Stimulated activated CD8-positive, alpha-beta memory T cell treated with anti-CD3 and anti-CD28 coated beads, Interleukin-15, amount 100 ng/mL, for 24 hours (primary cell): ENCODE data around the gene FURIN.
"Not testable (repeated sequence)": the region's sequence is repeated elsewhere in the genome, so short reads cannot be mapped to it uniquely, and the experiment has no call there.

ENCODE experiments used
- DNase-seq: peaks from one replicate; pipeline ENCODE4 v3.0.0-alpha.2; 2020; ENCODE audit warnings: low read depth

FURIN gene

GRCh38 chr15:90902840-90903732 lies 34.7 kb downstream of the FURIN start, which contains the start of gene MAN2A2:
Gene MAN2A2 (plus strand): TSS chr15:90903302. CDS start chr15:90904208, 906 bp downstream.
- DNase-seq = peak; percentile 57

GRCh38 chr15:90903733-90904536 lies 35.5 kb downstream of the FURIN start:
- DNase-seq = no peak

- DNase-seq = no peak
These were observed 36.4 kb downstream of the FURIN start for GRCh38 chr15:90904746-90905145.

DNA sequence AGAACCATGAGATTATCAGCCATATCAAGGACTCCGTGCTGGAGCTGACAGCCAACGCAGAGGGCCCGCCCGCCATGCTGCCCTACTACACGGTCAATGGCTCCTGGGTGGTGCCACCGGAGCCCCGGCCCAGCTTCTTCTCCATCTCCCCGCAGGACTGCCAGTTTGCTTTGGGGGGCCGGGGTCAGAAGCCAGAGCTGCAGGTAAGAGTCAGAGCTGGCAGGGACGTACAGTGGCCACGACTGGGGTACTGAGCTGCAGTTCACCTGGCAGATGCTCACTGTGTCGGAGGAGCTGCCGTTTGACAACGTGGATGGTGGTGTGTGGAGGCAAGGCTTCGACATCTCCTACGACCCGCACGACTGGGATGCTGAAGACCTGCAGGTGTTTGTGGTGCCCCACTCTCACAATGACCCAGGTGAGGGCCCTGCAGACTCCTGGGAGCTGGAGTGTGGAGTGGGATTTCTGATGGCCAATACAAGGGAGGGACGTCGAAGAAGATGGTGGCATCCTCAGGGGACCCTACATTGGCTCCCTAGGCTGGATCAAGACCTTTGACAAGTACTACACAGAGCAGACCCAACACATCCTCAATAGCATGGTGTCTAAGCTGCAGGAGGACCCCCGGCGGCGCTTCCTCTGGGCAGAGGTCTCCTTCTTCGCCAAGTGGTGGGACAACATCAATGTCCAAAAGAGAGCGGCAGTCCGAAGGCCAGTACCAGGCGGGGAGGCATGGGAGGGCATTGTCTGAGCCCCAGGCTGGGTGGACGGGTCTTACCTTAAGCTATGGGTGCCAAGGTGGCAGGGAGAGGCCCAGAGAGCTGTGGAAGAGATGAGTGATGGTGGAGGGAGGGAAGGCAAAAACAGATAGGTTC lies 37.2 kb downstream of the FURIN start:
- DNase-seq = no peak

DNA sequence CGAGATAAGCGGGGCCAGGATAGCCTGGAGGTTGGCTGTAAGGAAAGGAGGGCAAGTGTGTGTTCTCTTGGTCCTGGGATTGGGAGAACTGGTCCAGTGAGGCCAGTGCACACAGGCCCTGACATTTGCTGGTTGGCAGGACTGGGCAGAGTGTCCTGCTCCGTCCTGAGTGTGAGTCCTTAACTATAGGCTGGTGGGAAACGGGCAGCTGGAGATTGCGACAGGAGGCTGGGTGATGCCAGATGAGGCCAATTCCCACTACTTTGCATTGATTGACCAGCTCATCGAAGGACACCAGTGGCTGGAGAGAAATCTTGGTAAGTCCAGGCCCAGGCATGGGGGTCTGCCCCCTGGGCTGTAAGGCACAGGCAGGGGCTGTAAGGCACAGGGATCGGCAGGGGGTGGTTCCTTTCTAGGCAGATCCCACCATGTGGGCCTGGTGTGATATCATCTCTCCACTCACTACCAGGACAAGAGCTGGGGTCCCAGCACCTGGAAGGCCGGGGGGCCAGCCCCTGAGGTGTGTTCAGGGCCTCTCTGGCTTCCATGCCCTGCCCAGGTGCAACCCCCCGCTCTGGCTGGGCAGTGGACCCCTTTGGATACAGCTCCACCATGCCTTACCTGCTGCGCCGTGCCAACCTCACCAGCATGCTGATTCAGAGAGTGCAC lies 37.9 kb downstream of the FURIN start:
- no peak for DNase-seq

DNA sequence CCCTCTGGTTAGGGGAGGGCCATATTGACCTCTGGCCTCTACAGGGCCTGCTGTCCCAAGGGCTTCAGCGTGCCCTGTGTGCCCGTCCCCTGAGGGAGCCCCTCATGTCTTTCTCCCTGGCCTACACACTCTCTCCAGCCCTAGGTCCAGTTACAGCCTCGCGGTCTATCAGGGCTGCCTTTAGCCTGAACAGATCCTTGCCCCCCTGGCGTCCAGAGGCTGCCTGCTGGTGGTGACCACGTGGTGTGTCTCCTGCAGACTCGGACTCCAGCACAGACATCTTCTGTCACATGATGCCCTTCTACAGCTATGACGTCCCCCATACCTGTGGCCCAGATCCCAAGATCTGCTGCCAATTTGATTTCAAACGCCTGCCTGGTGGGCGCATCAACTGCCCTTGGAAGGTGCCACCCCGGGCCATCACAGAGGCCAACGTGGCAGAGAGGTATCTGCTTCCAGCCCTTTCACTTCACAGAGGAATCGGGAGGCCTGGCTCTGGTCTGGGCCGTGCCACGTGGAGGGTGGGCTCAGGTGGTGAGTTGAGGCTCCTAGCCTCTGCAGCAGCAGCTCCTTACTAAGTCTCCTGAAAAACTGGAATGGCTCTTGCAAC lies 38.8 kb downstream of the FURIN start:
- no peak for DNase-seq

GRCh38 chr15:90907838-90908507 lies 39.6 kb downstream of the FURIN start:
- DNase-seq = no peak

GRCh38 chr15:90909449-90909848 lies 41.1 kb downstream of the FURIN start:
- not testable (repeated sequence) for DNase-seq

DNA sequence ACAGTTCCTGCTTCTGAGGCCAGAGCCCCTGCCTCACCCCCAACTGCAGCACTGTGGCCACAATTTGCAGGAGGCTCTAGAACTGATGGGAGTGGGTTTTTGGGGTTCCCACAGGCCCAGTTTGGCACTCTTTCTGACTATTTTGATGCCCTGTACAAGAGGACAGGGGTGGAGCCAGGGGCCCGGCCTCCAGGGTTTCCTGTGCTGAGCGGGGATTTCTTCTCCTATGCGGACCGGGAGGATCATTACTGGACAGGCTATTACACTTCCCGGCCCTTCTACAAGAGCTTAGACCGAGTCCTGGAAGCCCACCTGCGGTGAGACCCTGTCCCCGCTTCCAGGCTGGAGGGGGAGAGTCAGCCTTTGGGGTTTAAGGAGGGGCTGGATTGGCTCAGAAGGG lies 41.6 kb downstream of the FURIN start:
- DNase-seq = no peak

GRCh38 chr15:90910441-90911301 lies 42.3 kb downstream of the FURIN start:
- DNase-seq = no peak

- no peak for DNase-seq
These were observed 42.9 kb downstream of the FURIN start for GRCh38 chr15:90911302-90911623.

GRCh38 chr15:90911906-90912769 lies 43.8 kb downstream of the FURIN start:
- DNase-seq = no peak

- DNase-seq = no peak
These were observed 44.3 kb downstream of the FURIN start for GRCh38 chr15:90912770-90913075.

DNA sequence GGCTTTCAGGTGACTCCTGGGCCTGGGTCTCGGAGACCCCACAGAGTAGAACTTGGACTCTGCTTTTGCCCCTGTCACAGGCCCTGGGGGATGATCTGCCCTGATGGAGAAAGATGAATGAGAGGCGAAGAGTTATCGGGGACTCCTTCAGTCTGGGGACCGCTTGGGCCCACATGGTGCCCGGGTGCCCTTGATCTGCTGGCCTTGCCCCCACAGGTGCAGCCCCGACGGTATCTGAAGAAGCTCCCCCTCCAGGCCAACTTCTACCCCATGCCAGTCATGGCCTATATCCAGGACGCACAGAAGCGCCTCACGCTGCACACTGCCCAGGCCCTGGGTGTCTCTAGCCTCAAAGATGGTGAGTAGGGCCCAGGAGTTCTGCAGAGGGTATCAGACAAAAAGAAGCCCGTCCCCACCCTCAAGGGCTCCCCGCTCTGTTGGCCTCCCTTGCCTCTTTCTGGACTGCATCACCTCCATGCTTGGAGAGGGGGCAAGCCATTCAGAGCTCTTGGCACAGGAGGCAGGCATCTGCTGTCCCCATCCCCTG lies 45.1 kb downstream of the FURIN start:
- no peak for DNase-seq

DNA sequence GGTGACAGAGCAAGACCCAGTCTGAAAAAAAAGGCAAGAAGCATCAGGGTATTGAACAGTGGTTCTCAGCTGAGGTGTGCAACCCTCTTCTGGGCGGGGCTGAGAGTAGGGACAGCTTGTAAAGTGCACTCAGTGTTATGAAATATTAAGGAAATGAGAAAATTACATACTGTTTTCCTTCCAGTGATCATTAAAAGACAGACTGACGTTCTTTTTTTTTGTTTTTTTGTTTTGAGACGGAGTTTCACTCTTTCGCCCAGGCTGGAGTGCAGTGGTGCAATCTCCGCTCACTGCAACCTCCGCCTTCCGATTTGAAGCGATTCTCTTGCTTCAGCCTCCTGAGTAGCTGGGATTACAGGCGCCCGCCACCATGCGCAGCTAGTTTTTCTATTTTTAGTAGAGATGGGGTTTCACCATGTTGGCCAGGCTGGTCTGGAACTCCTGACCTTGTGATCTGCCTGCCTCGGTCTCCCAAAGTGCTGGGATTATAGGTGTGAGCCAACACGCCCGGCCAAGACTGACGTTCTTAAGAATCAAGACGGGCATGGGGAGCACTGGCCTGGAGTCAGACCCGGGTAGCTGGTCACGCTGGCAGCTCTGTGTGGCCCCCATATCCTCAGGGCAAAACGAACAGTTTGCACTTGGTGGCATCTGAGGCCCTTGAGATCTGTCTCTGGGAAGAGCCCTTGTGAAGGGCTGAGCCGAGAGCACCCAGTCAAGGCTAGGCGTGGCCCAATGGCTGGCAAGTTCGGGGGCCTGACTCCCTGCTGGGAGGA lies 46.1 kb downstream of the FURIN start:
- no peak for DNase-seq

DNA sequence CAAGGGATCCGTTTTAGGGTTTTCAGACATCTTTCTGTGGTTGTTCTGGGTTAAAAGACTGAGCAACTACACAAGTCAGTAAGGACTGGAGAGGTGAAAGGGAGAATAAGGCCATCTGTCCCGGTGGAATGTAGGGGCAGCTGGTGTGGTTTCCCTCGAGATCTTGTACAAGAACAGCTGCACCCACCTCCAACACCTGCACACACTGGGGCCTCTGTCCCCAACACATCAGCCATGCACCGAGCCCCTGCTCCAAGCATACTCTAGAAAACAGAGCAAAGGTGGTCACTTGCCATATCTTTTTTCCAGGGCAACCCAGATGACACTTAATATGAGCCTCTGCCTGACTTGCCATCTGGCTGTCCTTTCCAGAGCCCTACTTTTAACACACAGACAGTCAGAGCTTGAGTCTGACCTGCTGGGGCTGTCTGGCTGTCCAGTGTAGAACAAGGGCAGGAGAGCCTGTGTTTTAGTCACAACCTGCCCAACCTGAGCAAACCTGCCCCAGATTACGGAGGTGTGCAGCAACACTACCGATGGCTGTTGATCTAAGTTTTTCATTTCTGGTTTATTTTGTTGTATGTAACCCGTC lies 46.9 kb downstream of the FURIN start:
- DNase-seq = no peak

GRCh38 chr15:90915808-90916440 lies 47.5 kb downstream of the FURIN start:
- no peak for DNase-seq
